Lung (tissue), 12 donors: ENCODE results near the gene TLR6. TPM values are rescaled to one million over a fixed set of nuclear protein-coding genes. Genes with fewer than 3 reads are reported as not detected.

ENCODE experiments used
- ATAC-seq: fragments of 200-7000 bp; cut with Tn5 transposase; one replicate; pipeline ENCODE4 v1.9.1; 2020; ENCODE audit warnings: moderate number of reproducible peaks; ENCODE audit not compliant: insufficient read depth, low FRiP score
- DNase-seq, 3 donors: peaks; one replicate each; pipeline ENCODE4 v3.0.0-alpha.2; 2013 to 2017
- H3K27ac ChIP-seq, 2 donors: one replicate each; pipeline ENCODE4 v1.5.1; 2013; ENCODE audit warnings: mild to moderate bottlenecking in 2 of 2, moderate library complexity in 2 of 2, control low read depth in 1 of 2, inconsistent platforms in 1 of 2, low read depth in 1 of 2, low read length in 1 of 2
- H3K27me3 ChIP-seq, 3 donors: one replicate each; pipeline ENCODE4 v1.5.1; 2013; ENCODE audit warnings: low read length in 2 of 3; ENCODE audit not compliant: control insufficient read depth in 3 of 3, insufficient read depth in 3 of 3
- H3K36me3 ChIP-seq, 4 donors: one replicate each; pipeline ENCODE4 v1.5.1; 2013; ENCODE audit warnings: low read length in 4 of 4, mild to moderate bottlenecking in 1 of 4, moderate library complexity in 1 of 4; ENCODE audit not compliant: control insufficient read depth in 4 of 4, insufficient read depth in 4 of 4
- H3K4me1 ChIP-seq, 5 donors: one replicate each; pipeline ENCODE4 v1.5.1; 2013; ENCODE audit warnings: low read length in 5 of 5, mild to moderate bottlenecking in 2 of 5, moderate library complexity in 1 of 5; ENCODE audit not compliant: control insufficient read depth in 5 of 5, insufficient read depth in 5 of 5
- H3K4me3 ChIP-seq: one replicate; pipeline ENCODE4 v1.5.1; 2013; ENCODE audit warnings: mild to moderate bottlenecking, control low read depth, moderate library complexity
- H3K9ac ChIP-seq, 2 donors: one replicate each; pipeline ENCODE4 v1.5.1; 2013; ENCODE audit warnings: low read length in 2 of 2, control low read depth in 1 of 2; ENCODE audit not compliant: insufficient read depth in 1 of 2
- H3K9me3 ChIP-seq, 4 donors: one replicate each; pipeline ENCODE4 v1.5.1; 2013; ENCODE audit warnings: low read length in 3 of 4, mild to moderate bottlenecking in 1 of 4, moderate library complexity in 1 of 4; ENCODE audit not compliant: control insufficient read depth in 4 of 4, insufficient read depth in 3 of 4
- CTCF ChIP-seq: IDR thresholded peaks from 2 replicates; pipeline ENCODE4 v1.5.1; 2012; ENCODE audit warnings: mild to moderate bottlenecking; ENCODE audit errors: control extremely low read depth, extremely low read depth
- WGBS, 2 donors: extraction: QIAGEN DNeasy Blood & Tissue Kit; methylation state at CpG; one replicate each; pipeline ENCODE4 v1.1.7; 2013; 5-methylcytosine and 5-hydroxymethylcytosine counted together
- polyA plus RNA-seq, 2 donors: library from polyadenylated mRNA; stranded (reverse); fragments of 200-250 nt; gene quantifications; one replicate each; pipeline ENCODE4 v1.2.1, GENCODE V29; 2013
- total RNA-seq, 2 donors: library from RNA; depleted of rRNA in 1 of 2; stranded (reverse); fragments of >200 nt in 1 of 2; gene quantifications; one replicate each; pipeline ENCODE4 v1.2.1, GENCODE V29; 2014 to 2021
- donor health status: control.
- donor health status: control.
- donor health status: Bipolar disorder and iron deficiency.
- donor health status: healthy.
- donor health status: DM: yes; HTN: yes; CAD: no.

The TLR6 gene
- total and polyA plus RNA-seq, 4 donors: 0.53 to 6.3 (median 5.0) TPM

- ATAC-seq (no peak), DNase-seq (peak in 1 of 3 donors; percentile 16)
- TF ChIP-seq CTCF: no peak
- Histone ChIP-seq H3K9me3 (no peaks in the 10 kb centered on the region), H3K27ac (no peak overlapping the region), H3K9ac (no peak overlapping the region), H3K4me1 (no peaks in the 10 kb centered on the region), H3K36me3 (no peaks in the 10 kb centered on the region), H3K27me3 (no peaks in the 10 kb centered on the region), H3K4me3 (no peak overlapping the region)
- 57 to 61% methylated on average over 6 of the region's 6 CpGs for WGBS, 2 donors
Measured at GRCh38 chr4:38785041-38785790, 71.4 kb downstream of the TLR6 start.

GRCh38 chr4:38784141-38784540, 72.5 kb downstream of the TLR6 start:
- H3K27ac ChIP-seq: no peak overlapping the region
- DNase-seq (no peak), ATAC-seq (no peak)
- H3K4me3 ChIP-seq: no peak overlapping the region
- H3K9ac ChIP-seq: no peak overlapping the region
- H3K4me1 ChIP-seq: no peaks in the 10 kb centered on the region
- no peaks in the 10 kb centered on the region for H3K36me3 ChIP-seq
- TF ChIP-seq CTCF: no peak
- H3K9me3 ChIP-seq: no peaks in the 10 kb centered on the region
- H3K27me3 ChIP-seq: no peaks in the 10 kb centered on the region
- WGBS, 2 donors: 93 to 98% methylated on average over 4 of the region's 4 CpGs

- no peak overlapping the region for H3K27ac ChIP-seq
- no peaks in the 10 kb centered on the region for H3K27me3 ChIP-seq
- ATAC-seq: no peak
- no peak for TF ChIP-seq CTCF
- H3K9me3 ChIP-seq: no peaks in the 10 kb centered on the region
- H3K4me1 ChIP-seq: no peaks in the 10 kb centered on the region
- no peaks in the 10 kb centered on the region for H3K36me3 ChIP-seq
- H3K4me3 ChIP-seq: no peak overlapping the region
- DNase-seq: no peak
- 87 to 89% methylated on average over 8 of the region's 8 CpGs for WGBS, 2 donors
- no peak overlapping the region for H3K9ac ChIP-seq
Measured at GRCh38 chr4:38783109-38783460, 73.5 kb downstream of the TLR6 start.
